AG20443 (cell line): ENCODE results near the gene CAPN6.

Experiments
- DNase-seq: peaks from one replicate; pipeline ENCODE4 v3.0.0; 2012; ENCODE audit warnings: low spot score, mixed read lengths

The CAPN6 gene

DNA sequence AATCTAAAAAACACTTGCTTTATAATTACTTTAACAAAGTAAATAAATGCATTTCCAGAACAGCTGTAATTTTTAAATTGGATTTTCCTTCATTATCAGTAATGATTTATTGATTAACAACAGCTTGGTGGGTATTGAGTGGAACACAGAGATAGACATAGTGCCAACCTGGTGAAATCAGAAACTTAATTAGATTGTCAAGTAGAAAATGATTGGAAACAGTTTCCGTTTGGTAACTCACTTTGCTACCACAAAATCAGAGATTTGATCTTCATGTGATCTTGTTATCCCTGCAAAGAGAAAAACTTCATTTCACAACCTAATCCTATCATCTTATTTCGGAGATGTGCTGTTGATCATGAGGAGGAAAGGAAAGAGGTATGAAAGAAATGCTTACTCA lies 70.8 kb downstream of the CAPN6 start:
- no peak for DNase-seq
